ENCODE measurements around the gene SEL1L. TPM values are rescaled to one million over a fixed set of nuclear protein-coding genes. Genes with fewer than 3 reads are reported as not detected.
"Not testable (repeated sequence)": the region's sequence is repeated elsewhere in the genome, so short reads cannot be mapped to it uniquely, and the experiment has no call there.

Gene SEL1L
- total and polyA plus RNA-seq, 2 donors: 35.3 to 80.4 TPM

DNA sequence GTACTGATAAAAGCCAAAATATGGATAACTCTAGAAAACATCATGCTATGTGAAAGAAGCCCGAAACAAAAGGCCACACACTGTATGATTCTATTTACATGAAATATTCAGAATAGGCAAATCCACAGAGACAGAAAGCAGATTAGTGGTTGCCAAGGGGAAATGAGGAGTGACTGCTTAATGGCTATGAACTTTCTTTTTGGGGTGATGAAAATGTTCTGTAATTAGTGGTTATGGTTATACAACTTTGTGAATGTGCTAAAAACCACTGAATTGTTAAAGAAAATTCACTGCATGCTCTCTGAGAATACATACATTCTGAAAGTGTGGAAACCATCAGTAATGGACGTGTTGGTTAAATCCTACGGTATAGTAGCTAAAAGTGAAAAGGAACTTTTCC is 93.6 kb downstream of the SEL1L start:
- Histone ChIP-seq H3K27ac (ENCODE audit: low read depth) (no peak overlapping the region), H3K4me3 (ENCODE audit: low read depth, low read length) (no peak overlapping the region), H3K36me3 (ENCODE audit: insufficient read depth) (no peaks in the 10 kb centered on the region), H3K4me1 (ENCODE audit: insufficient read depth) (no peaks in the 10 kb centered on the region)
- WGBS: 80% methylated on average over 3 of the region's 3 CpGs
- DNase-seq (ENCODE audit: extremely low spot score): no peak

DNA sequence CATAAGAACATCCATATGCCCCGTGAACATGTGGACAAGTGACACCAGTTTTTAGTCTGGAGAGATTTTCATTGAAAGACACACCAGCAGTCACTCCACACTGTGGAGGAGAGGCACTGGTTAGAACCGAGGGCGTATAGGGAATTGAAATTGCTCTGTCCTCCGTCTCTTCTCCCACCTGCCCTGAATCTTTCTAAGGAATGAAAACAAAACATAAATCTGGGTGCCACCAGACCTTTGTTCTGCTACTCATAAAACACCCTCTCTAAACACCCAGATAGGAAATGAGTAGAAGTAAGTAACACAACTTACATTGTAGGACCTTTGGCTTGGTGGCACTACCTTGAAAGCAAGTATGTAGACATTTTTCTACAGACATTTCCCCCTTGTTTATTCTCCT is 96.4 kb downstream of the SEL1L start:
- Histone ChIP-seq H3K4me1 (ENCODE audit: insufficient read depth) (no peaks in the 10 kb centered on the region), H3K4me3 (ENCODE audit: low read depth, low read length) (no peak overlapping the region), H3K36me3 (ENCODE audit: insufficient read depth) (no peaks in the 10 kb centered on the region), H3K27ac (ENCODE audit: low read depth) (no peak overlapping the region)
- no peak for DNase-seq (ENCODE audit: extremely low spot score)
- WGBS: 20% methylated on average over 4 of the region's 4 CpGs

DNA sequence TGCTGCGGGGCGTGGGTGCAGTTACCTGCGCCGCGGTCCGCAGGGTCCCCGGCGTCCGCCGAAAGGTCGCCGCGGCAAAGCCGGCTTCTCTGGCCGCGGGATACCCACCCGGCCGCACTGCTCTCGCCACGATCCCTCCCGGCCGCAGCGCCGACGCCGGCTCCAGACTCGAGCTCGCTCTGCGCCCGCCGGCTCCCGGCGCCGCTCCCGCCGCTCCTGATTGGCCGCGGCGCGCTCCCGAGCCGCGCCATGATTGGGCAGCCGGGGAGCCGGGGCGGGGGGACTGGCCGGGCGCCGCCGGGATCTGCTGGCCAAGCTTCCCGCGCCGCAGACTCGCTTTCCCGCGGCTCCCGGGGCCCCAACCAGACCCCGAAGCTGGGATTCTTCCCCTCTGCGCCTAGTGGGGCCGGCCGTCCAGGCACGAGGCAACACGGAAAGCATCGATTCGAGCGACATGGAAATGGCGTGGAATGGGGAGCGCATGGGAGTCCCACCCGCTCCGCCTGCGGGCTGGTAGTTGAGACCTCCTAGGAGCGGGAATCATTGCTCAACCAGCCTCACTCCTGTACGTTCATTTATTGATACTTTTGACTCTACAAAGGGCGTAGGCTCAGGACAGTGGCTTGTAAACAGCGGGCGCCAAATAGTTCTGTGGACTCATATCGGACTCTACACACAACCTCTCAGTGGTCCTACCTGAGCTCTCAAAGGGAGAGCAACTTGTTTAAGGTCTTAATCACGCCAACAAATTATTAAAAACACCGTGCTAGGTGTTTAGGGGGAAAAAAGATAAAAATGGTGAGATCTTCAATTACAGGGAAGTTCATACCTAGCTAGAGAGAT is 97.1 kb downstream of the SEL1L start:
- DNase-seq (ENCODE audit: extremely low spot score): no peak
- no peak overlapping the region for H3K27ac ChIP-seq (ENCODE audit: low read depth)
- peak overlapping the region; percentile 67 for H3K4me3 ChIP-seq (ENCODE audit: low read depth, low read length)
- no peaks in the 10 kb centered on the region for H3K36me3 ChIP-seq (ENCODE audit: insufficient read depth)
- no peaks in the 10 kb centered on the region for H3K4me1 ChIP-seq (ENCODE audit: insufficient read depth)
- 2% methylated on average over 79 of the region's 79 CpGs for WGBS

DNA sequence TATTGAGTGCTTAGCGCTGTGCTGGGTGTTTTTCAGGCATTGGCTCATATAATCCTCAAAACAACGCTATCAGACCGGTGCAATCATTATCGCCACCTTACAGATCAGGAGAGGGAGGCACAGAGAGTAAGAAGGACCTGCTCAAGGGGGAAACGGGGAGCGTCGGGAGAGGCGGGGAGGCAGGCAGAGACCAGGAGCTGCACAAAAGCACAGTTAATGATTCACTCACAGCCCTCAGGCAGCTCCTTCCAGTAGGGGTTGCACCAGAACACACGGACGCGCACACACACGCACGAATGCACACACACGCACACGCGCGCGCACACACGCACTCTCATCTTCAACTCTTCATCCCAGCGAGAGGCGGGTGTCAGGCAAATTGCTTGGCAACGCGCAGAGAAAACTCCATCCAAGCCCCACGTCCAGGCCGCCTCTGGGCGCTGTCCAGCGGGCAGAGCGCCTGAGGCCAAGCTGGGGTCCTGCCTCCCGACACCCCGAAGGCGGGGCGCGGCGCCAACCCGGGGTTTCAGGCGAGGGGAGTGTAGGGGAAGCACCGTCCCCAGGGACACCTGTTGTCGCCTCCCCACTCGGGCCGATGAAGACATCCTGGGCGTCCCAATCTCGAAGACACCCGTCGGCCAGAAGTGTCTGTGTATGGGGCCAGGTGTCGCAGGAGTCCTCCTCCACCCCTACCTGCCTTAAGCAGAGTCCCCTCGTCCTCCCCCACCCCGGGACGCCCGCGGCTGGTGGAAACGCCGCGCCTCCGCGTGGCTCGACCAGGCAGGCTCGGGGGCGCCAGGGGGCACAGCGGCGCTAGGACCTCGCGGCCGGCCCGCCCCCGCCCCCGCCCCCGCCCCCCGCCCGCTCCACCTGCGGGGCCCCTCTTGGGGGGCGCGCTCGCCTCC is 98.0 kb downstream of the SEL1L start:
- Histone ChIP-seq H3K4me1 (ENCODE audit: insufficient read depth) (peaks cover 1% of the 10 kb centered on the region), H3K36me3 (ENCODE audit: insufficient read depth) (no peaks in the 10 kb centered on the region), H3K27ac (ENCODE audit: low read depth) (no peak overlapping the region), H3K4me3 (ENCODE audit: low read depth, low read length) (peak overlapping the region; percentile 67)
- peak; percentile 50 for DNase-seq (ENCODE audit: extremely low spot score)
- WGBS: under 1% methylated on average over 73 of the region's 73 CpGs

DNA sequence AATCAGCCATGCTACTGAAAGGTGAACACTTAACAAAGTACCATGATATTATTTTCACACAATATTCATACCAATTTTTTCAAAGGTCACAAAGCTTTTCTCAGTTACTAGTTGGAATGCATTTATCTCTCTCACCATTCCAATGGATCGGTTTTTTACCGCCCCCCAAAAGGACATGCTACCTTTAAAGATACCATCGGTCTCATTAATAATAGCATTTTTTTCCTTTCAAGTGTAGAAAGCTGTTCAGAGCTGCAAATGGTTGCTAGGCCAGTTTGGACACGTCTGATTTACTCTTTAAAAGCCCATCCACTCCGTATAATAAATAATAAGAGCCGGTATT is 98.6 kb downstream of the SEL1L start:
- Histone ChIP-seq H3K36me3 (ENCODE audit: insufficient read depth) (no peaks in the 10 kb centered on the region), H3K4me3 (ENCODE audit: low read depth, low read length) (peak overlapping the region; percentile 67), H3K27ac (ENCODE audit: low read depth) (no peak overlapping the region), H3K4me1 (ENCODE audit: insufficient read depth) (peaks cover 1% of the 10 kb centered on the region)
- no peak for DNase-seq (ENCODE audit: extremely low spot score)
- 13% methylated on average over 6 of the region's 6 CpGs for WGBS

DNA sequence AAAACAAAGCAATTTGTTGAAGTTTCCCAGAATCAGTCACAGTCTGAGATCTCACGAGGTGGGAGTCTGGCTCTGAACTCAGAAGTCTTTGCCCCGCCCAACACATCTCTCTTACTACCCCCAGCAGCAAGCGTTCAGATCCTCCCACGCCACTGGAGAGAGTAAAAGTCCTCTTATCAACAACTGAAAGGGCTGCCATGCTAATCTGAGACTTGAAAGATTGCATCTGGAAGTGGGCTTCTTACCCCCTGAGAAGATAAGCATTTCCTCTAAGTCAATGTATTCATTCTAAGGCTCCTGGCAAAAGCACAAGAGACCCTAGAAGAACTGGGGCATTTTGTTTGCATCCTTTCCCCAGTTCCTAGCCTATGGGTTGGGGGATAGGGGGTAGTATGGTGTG is 99.4 kb downstream of the SEL1L start:
- Histone ChIP-seq H3K27ac (ENCODE audit: low read depth) (no peak overlapping the region), H3K4me1 (ENCODE audit: insufficient read depth) (peaks cover 1% of the 10 kb centered on the region), H3K4me3 (ENCODE audit: low read depth, low read length) (no peak overlapping the region), H3K36me3 (ENCODE audit: insufficient read depth) (no peaks in the 10 kb centered on the region)
- no peak for DNase-seq (ENCODE audit: extremely low spot score)
- WGBS: 36% methylated on average over 4 of the region's 4 CpGs

DNA sequence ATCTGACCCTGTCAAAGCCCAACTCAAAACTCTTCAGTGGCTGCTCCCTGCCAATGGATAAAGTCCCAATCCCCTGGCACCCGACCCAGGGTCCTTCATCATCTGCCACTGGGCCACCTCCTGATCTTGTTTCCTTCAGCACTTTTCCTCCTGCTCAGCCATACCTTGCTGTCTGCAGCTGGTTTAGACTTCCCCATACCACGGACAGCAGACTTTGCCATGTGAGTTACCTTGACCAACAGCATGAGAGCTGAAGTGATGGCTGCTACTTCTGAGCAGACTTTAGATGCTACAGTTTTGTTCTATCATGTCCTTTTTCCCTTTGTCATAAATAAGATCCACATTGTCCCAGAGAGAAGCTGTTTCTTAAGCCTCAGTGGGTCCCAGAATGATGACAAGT is 100.3 kb downstream of the SEL1L start:
- no peak overlapping the region for H3K27ac ChIP-seq (ENCODE audit: low read depth)
- 78% methylated on average over 2 of the region's 2 CpGs for WGBS

DNA sequence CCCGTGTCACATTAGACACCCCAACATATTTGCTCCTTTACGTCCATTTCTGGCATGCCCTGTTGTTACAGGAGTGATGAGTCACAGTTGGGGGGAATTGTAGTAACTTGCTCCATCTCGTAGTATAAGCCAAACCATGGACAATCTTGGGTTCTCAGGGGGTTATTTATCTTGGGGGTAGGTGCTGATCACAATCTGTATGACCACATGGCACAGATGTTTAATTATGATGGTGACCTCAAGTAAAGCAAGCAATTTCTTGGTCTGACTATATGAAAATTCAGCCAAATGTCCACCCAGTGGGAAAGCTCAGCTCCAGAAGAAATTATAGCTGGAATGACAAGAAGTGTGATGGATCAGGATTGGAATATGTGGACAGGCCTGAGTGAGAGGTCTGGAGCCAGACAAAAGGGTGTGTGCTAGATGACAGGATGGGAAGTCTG is 101.4 kb downstream of the SEL1L start:
- Histone ChIP-seq H3K36me3 (ENCODE audit: insufficient read depth) (no peaks in the 10 kb centered on the region), H3K4me1 (ENCODE audit: insufficient read depth) (peaks cover 1% of the 10 kb centered on the region), H3K27ac (ENCODE audit: low read depth) (no peak overlapping the region), H3K4me3 (ENCODE audit: low read depth, low read length) (no peak overlapping the region)
- no peak for DNase-seq (ENCODE audit: extremely low spot score)
- 68% methylated on average over 3 of the region's 3 CpGs for WGBS

More for the DNA sequence above, 100.3 kb downstream of the SEL1L start:
- Histone ChIP-seq H3K4me3 (ENCODE audit: low read depth, low read length) (no peak overlapping the region), H3K36me3 (ENCODE audit: insufficient read depth) (no peaks in the 10 kb centered on the region), H3K4me1 (ENCODE audit: insufficient read depth) (peaks cover 1% of the 10 kb centered on the region)
- DNase-seq (ENCODE audit: extremely low spot score): no peak

DNA sequence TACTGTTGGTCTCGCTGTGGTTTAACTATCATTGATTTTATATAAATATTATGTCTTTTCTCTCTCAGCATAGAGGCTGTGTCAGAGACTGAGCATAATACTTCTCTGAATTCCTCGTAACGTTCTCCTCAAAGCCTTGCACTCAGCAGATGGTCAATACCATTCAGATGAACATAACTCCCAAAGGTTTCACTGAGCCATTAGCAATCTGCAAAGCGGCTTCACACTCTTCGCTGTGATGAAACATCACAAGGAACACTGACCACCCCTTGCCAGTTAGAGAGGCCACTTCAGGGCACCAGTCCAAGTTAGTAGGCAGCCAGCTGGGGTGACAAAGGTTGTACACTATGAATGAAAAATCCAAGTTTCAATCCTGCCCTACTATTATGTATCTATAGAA is 103.4 kb downstream of the SEL1L start:
- 66% methylated on average over 5 of the region's 5 CpGs for WGBS
- Histone ChIP-seq H3K27ac (ENCODE audit: low read depth) (no peak overlapping the region), H3K4me3 (ENCODE audit: low read depth, low read length) (no peak overlapping the region), H3K4me1 (ENCODE audit: insufficient read depth) (peaks cover 1% of the 10 kb centered on the region), H3K36me3 (ENCODE audit: insufficient read depth) (no peaks in the 10 kb centered on the region)
- DNase-seq (ENCODE audit: extremely low spot score): no peak

DNA sequence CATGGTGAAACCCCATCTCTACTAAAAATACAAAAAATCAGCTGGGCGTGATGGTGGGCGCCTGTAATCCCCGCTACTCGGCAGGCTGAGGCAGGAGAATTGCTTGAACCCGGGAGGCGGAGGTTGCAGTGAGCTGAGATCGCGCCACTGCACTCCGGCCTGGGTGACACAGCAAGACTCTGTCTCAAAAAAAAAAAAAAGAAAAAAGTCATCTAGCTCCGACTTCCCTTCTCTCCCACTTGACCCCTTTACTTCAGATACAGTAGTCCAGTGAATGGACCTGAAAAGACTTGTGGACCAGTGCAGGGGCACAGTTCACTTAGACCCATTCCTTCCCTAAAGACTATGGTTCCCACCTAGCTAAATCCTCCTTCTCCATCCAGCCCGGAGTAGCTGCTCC is 103.9 kb downstream of the SEL1L start:
- H3K27ac ChIP-seq (ENCODE audit: low read depth); H3K4me1 ChIP-seq (ENCODE audit: insufficient read depth); DNase-seq (ENCODE audit: extremely low spot score); H3K4me3 ChIP-seq (ENCODE audit: low read depth, low read length); H3K36me3 ChIP-seq (ENCODE audit: insufficient read depth): not testable (repeated sequence)
- 78% methylated on average over 11 of the region's 11 CpGs for WGBS

DNA sequence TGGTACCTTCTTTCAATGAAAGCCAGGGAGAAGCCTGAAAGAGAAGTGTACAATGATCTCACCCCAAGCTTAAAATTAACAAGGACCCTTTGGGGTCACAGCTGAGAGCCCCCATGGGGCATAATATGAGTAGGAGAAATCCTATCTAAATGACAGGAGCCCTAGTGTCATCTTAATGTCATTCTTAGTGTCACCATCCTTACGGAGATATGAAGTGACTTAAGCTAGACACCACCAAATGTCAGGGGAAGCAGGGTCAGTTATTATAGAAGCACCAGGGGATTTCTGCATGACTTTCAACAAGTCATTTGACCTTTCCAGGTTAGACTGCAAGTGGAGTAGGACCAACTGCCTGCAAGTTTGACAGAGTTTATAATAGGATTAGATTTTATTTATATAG is 104.6 kb downstream of the SEL1L start:
- peaks cover 1% of the 10 kb centered on the region for H3K4me1 ChIP-seq (ENCODE audit: insufficient read depth)
- no peak overlapping the region for H3K4me3 ChIP-seq (ENCODE audit: low read depth, low read length)
- 85% methylated on average over 1 of the region's 1 CpG for WGBS
- no peak for DNase-seq (ENCODE audit: extremely low spot score)
- no peak overlapping the region for H3K27ac ChIP-seq (ENCODE audit: low read depth)
- no peaks in the 10 kb centered on the region for H3K36me3 ChIP-seq (ENCODE audit: insufficient read depth)

DNA sequence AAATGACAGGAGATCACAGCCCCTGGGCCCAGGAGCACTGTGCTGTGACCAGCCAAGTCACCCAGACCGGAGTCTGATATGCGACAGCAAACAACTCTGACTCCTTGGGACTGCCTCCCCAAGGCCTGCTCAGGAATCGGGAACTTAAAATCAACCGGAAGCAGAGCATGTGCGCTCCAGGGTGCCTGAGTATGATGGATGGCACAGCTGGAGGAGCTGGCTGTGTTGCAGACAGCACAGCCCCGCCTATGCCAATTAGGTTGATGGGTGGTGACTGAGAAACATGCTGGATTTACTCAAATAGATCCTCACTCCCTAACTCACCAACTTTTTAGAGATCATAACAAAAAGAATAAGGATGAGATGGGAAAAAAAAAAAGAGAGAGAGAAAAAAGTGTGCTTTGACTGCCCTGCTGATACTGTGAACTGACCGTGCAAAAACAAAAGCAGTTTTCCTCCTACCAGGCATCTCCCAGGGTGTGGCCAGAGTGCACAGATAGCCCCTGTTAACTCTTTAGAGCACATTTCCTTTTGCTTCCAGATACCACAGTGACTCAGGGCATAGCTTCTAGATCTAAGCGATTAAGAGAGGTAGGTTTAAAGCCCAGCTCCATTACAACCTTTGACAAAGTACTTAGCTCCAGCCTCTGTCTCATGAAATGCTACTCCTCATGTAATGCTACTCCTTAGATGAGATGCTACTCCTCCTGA is 106.2 kb downstream of the SEL1L start:
- Histone ChIP-seq H3K27ac (ENCODE audit: low read depth) (no peak overlapping the region), H3K36me3 (ENCODE audit: insufficient read depth) (no peaks in the 10 kb centered on the region), H3K4me3 (ENCODE audit: low read depth, low read length) (no peak overlapping the region), H3K4me1 (ENCODE audit: insufficient read depth) (peaks cover 1% of the 10 kb centered on the region)
- 37% methylated on average over 8 of the region's 8 CpGs for WGBS
- DNase-seq (ENCODE audit: extremely low spot score): no peak

DNA sequence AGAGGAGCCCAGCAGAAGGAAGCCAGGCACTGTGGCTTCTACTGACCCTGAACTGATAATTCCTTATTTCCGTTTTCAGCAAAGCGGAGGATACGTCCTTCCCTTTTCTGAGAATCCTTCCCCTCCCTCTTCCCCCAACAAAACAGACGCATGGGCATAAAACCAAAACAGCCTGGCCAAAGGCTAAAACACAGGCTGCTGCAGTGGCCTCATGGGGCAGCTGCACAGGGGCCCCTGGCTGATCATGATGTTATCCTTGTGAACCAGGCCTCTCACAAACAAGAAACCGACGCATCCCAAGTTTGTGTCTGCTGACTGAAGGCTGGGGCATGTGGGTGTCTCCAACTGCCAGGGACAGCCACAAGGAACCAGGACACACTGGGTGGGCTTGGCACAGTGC is 110.1 kb downstream of the SEL1L start:
- Histone ChIP-seq H3K36me3 (ENCODE audit: insufficient read depth) (no peaks in the 10 kb centered on the region), H3K4me3 (ENCODE audit: low read depth, low read length) (no peak overlapping the region), H3K27ac (ENCODE audit: low read depth) (no peak overlapping the region), H3K4me1 (ENCODE audit: insufficient read depth) (no peaks in the 10 kb centered on the region)
- no peak for DNase-seq (ENCODE audit: extremely low spot score)
- WGBS: 40% methylated on average over 6 of the region's 6 CpGs
